ENCODE results near the gene CACNA2D4. TPM values are rescaled to one million over a fixed set of nuclear protein-coding genes. Genes with fewer than 3 reads are reported as not detected.

The CACNA2D4 gene
- total RNA-seq, 1 donor from 2014 or later, result not detected

GRCh38 chr12:1822699-1823098 is 95.8 kb downstream of the CACNA2D4 start:
- no peak for DNase-seq (ENCODE audit: low spot score in 2 of 2)
- no peak overlapping the region for H3K27ac ChIP-seq
- H3K9me3 ChIP-seq, result no peaks in the 10 kb centered on the region
- TF ChIP-seq, protein P1, sequence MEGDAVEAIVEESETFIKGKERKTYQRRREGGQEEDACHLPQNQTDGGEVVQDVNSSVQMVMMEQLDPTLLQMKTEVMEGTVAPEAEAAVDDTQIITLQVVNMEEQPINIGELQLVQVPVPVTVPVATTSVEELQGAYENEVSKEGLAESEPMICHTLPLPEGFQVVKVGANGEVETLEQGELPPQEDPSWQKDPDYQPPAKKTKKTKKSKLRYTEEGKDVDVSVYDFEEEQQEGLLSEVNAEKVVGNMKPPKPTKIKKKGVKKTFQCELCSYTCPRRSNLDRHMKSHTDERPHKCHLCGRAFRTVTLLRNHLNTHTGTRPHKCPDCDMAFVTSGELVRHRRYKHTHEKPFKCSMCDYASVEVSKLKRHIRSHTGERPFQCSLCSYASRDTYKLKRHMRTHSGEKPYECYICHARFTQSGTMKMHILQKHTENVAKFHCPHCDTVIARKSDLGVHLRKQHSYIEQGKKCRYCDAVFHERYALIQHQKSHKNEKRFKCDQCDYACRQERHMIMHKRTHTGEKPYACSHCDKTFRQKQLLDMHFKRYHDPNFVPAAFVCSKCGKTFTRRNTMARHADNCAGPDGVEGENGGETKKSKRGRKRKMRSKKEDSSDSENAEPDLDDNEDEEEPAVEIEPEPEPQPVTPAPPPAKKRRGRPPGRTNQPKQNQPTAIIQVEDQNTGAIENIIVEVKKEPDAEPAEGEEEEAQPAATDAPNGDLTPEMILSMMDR (IDR thresholded peaks at IDR 0.05), result no peak
- no peaks in the 10 kb centered on the region for H3K36me3 ChIP-seq
- H3K27me3 ChIP-seq, result peaks cover 8% of the 10 kb centered on the region
- no peaks in the 10 kb centered on the region for H3K4me1 ChIP-seq
- no peak overlapping the region for H3K4me3 ChIP-seq
- intact Hi-C loops (cut with DNase I), result no loop called here

GRCh38 chr12:1821805-1822204 is 96.6 kb downstream of the CACNA2D4 start:
- no peak for DNase-seq (ENCODE audit: low spot score in 2 of 2)
- peaks cover 8% of the 10 kb centered on the region for H3K27me3 ChIP-seq
- H3K4me3 ChIP-seq, result no peak overlapping the region
- no peaks in the 10 kb centered on the region for H3K4me1 ChIP-seq
- no peaks in the 10 kb centered on the region for H3K9me3 ChIP-seq
- H3K27ac ChIP-seq, result no peak overlapping the region
- H3K36me3 ChIP-seq, result no peaks in the 10 kb centered on the region
- intact Hi-C loops (cut with DNase I), result no loop called here
- TF ChIP-seq, protein P1 (IDR thresholded peaks at IDR 0.05), result no peak

- Histone ChIP-seq H3K4me1 (no peaks in the 10 kb centered on the region), H3K27me3 (peaks cover 8% of the 10 kb centered on the region), H3K36me3 (no peaks in the 10 kb centered on the region), H3K9me3 (no peaks in the 10 kb centered on the region), H3K27ac (no peak overlapping the region), H3K4me3 (no peak overlapping the region)
- no peak for DNase-seq (ENCODE audit: low spot score in 2 of 2)
- TF ChIP-seq, protein P1 (IDR thresholded peaks at IDR 0.05), result no peak
- intact Hi-C loops (cut with DNase I), result no loop called here
Observed at GRCh38 chr12:1820896-1821291, 97.6 kb downstream of the CACNA2D4 start.

DNA sequence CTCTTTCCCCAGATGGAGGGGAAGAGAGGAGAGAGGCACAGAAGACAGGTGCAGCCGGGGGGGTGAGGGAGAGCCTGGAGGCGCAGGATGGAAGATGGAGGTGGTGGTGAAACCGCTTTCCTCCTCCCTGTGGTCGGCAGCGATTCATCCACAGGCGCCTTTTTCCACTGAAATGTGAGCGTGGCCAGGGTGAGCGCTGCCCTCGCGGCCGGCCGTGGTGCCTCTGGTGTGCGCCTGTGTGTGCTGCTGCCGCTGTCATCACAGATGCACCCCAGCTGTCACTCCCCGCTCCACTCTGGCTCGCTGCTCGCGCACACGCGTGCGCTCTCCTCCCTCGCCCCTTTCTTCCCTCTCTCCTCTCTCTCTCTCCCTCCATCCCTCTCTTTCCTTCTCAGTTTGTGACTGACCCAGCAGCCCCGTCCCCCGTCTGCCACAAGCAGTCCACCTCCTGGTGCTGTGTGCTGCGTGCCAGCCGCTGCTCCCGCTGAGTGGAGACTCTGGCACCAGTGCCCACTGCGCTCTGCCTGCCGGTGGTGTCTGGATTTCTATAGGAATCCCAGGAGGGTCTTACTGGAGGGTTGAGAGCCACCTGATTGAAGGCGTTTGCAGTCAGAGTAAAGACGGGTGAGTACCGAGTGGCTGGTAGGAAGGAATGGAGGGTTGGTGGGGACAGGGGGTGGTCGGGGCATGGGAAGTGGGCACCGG is 98.1 kb downstream of the CACNA2D4 start, which contains the start of gene LRTM2:
Gene LRTM2, plus strand, starts transcription at position 375 of the 705 bp plus-strand sequence. CDS start 7,584 bp downstream, outside the sequence.
- TF ChIP-seq, protein P1 (IDR thresholded peaks at IDR 0.05), result no peak
- Histone ChIP-seq H3K27me3 (peaks cover 8% of the 10 kb centered on the region), H3K4me1 (no peaks in the 10 kb centered on the region), H3K27ac (no peak within 1 kb of the TSS), H3K36me3 (no peaks in the 10 kb centered on the region), H3K4me3 (no peak within 1 kb of the TSS), H3K9me3 (no peaks in the 10 kb centered on the region)
- no peak for DNase-seq (ENCODE audit: low spot score in 2 of 2)
- intact Hi-C loops (cut with DNase I), result no loop called here

DNA sequence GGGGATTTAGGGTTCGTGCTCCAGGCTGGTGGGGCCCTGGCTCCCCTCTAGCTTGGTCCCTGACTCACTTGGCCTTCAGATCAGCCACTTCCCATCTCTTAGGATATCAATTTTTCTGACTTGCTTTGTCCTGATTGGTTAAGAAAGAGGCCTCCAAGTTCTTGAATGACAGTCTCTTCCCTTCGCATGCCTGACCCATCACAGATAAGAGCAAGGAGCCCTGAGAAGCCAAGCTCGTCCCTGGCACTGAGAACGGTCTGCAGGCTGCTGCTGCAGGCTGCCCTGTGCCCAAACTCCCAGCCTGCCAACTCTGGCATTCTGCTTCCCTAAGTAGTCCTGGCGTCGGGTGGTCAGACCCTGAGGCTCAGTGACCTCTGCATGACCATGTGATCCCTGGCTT is 98.9 kb downstream of the CACNA2D4 start:
- Histone ChIP-seq H3K27ac (no peak overlapping the region), H3K9me3 (no peaks in the 10 kb centered on the region), H3K36me3 (no peaks in the 10 kb centered on the region), H3K4me1 (no peaks in the 10 kb centered on the region), H3K27me3 (peaks cover 8% of the 10 kb centered on the region), H3K4me3 (no peak overlapping the region)
- intact Hi-C loops (cut with DNase I), result no loop called here
- TF ChIP-seq, protein P1 (IDR thresholded peaks at IDR 0.05), result no peak
- no peak for DNase-seq (ENCODE audit: low spot score in 2 of 2)

Data from ascending aorta (tissue), 2 donors.